Keratinocyte (primary cell): Measurements from ENCODE around the gene MMD. TPM values are rescaled to one million over a fixed set of nuclear protein-coding genes. Genes with fewer than 3 reads are reported as not detected.
"Not testable (repeated sequence)": the region's sequence is repeated elsewhere in the genome, so short reads cannot be mapped to it uniquely, and the experiment has no call there.

Experiments used
- DNase-seq: peaks from one replicate; pipeline ENCODE4 v3.0.0-alpha.2; 2011; ENCODE audit warnings: low read depth, missing footprints, low spot score
- FAIRE-seq: peaks from 2 replicates; lab custom pipeline; 2011; peaks lifted over from hg19 to GRCh38; lab: Jason Lieb, UNC
- H2AFZ ChIP-seq: 2 replicates; pipeline ENCODE4 v1.6.0; 2012; ENCODE audit warnings: low read length, control low read depth, inconsistent platforms; ENCODE audit not compliant: control insufficient read depth
- H3K27ac ChIP-seq: 2 replicates; pipeline ENCODE4 v1.5.1; 2011; ENCODE audit warnings: low read length; ENCODE audit not compliant: control insufficient read depth, insufficient read depth
- H3K27me3 ChIP-seq: 3 replicates; pipeline ENCODE4 v1.6.0; 2011; ENCODE audit warnings: low read length; ENCODE audit not compliant: control insufficient read depth, insufficient read depth; ENCODE audit errors: extremely low read depth
- H3K36me3 ChIP-seq, 2 experiments: 2 replicates in 1 of 2; 3 replicates in 1 of 2; pipeline ENCODE4 v1.5.1; 2011; ENCODE audit warnings: low read length in 2 of 2, mild to moderate bottlenecking in 1 of 2; ENCODE audit not compliant: control insufficient read depth in 2 of 2, insufficient read depth in 2 of 2; ENCODE audit errors: extremely low read depth in 1 of 2
- H3K4me1 ChIP-seq: 3 replicates; pipeline ENCODE4 v1.5.1; 2011; ENCODE audit warnings: low read length; ENCODE audit not compliant: control insufficient read depth, insufficient read depth; ENCODE audit errors: extremely low read depth
- H3K4me2 ChIP-seq: 3 replicates; pipeline ENCODE4 v1.6.0; 2011; ENCODE audit warnings: low read depth, low read length; ENCODE audit not compliant: control insufficient read depth, insufficient read depth; ENCODE audit errors: extremely low read depth
- H3K4me3 ChIP-seq, 3 experiments: fragments of 200-600 bp in 1 of 3; sonication (generic) in 1 of 3; 2 replicates in 2 of 3; 3 replicates in 1 of 3; pipeline ENCODE4 v1.5.1; 2011 to 2016; ENCODE audit warnings: low read length in 3 of 3, mild to moderate bottlenecking in 3 of 3, control low read depth in 2 of 3, inconsistent platforms in 1 of 3, low read depth in 1 of 3, mixed read lengths in 1 of 3, mixed run types in 1 of 3, moderate library complexity in 1 of 3; ENCODE audit not compliant: control insufficient read depth in 2 of 3, insufficient read depth in 2 of 3; ENCODE audit errors: extremely low read depth in 1 of 3
- H3K79me2 ChIP-seq: 2 replicates; pipeline ENCODE4 v1.6.0; 2012; ENCODE audit warnings: low read length; ENCODE audit not compliant: control insufficient read depth, insufficient read depth
- H3K9ac ChIP-seq: 3 replicates; pipeline ENCODE4 v1.6.0; 2011; ENCODE audit warnings: low read length; ENCODE audit not compliant: control insufficient read depth, insufficient read depth; ENCODE audit errors: extremely low read depth
- H3K9me1 ChIP-seq: 3 replicates; pipeline ENCODE4 v1.6.0; 2011; ENCODE audit warnings: low read length; ENCODE audit not compliant: control insufficient read depth, insufficient read depth; ENCODE audit errors: extremely low read depth
- H3K9me3 ChIP-seq: 2 replicates; pipeline ENCODE4 v1.5.1; 2012; ENCODE audit warnings: low read depth, low read length; ENCODE audit not compliant: control insufficient read depth
- H4K20me1 ChIP-seq: 3 replicates; pipeline ENCODE4 v1.6.0; 2011; ENCODE audit warnings: low read length; ENCODE audit not compliant: control insufficient read depth, insufficient read depth; ENCODE audit errors: extremely low read depth
- EZH2 ChIP-seq: IDR thresholded peaks from one replicate; pipeline ENCODE4 v1.6.1; 2012; ENCODE audit warnings: inconsistent platforms, mild to moderate bottlenecking, low read length, moderate library complexity
- dilution Hi-C: fragments of 300-500 bp; cut with MboI; formaldehyde crosslinking; loops from one replicate; pipeline ENCODE4 v1.7.0; 2020; ENCODE audit warnings: low sequenced_read_pairs; ENCODE audit not compliant: extremely low pct_ligation_motif_present
- polyA minus RNA-seq, 3 experiments: library from RNA; depleted of rRNA, polyadenylated mRNA; stranded (reverse); fragments of >200 nt; gene quantifications; 1 replicate in 1 of 3; 2 replicates in 1 of 3; 3 replicates in 1 of 3; pipeline ENCODE4 v1.2.3, GENCODE V29; 2011
- polyA plus RNA-seq, 5 experiments: library from polyadenylated mRNA; depleted of rRNA in 3 of 5; stranded (reverse) in 3 of 5; stranded (forward) in 1 of 5; unstranded in 1 of 5; fragments of >200 nt; gene quantifications; 1 replicate in 1 of 5; 2 replicates in 3 of 5; 3 replicates in 1 of 5; pipeline versions ENCODE4 v1.2.1 to v1.2.3, GENCODE V29; 2011 to 2012; ENCODE audit warnings: missing spikeins in 2 of 5, low read depth in 1 of 5, low replicate concordance in 1 of 5
- TF ChIP-seq, protein P1 (sequence below), 3 experiments: IDR thresholded peaks in 1 of 3; conservative IDR thresholded peaks in 1 of 3; optimal IDR thresholded peaks in 1 of 3; 2 replicates in 2 of 3; 3 replicates in 1 of 3; pipeline versions ENCODE3 to v1.5.1; 2011; ENCODE audit warnings: low read length in 3 of 3, mild to moderate bottlenecking in 3 of 3, moderate library complexity in 2 of 3, control low read depth in 1 of 3, inconsistent platforms in 1 of 3; ENCODE audit not compliant: insufficient read depth in 2 of 3; ENCODE audit errors: extremely low read depth in 1 of 3

Gene MMD, protein sequence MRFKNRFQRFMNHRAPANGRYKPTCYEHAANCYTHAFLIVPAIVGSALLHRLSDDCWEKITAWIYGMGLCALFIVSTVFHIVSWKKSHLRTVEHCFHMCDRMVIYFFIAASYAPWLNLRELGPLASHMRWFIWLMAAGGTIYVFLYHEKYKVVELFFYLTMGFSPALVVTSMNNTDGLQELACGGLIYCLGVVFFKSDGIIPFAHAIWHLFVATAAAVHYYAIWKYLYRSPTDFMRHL
- polyA plus RNA-seq: 4.5 to 6.4 TPM (median 6.0 TPM) in 3 replicates
- 2.5 TPM for polyA plus RNA-seq (2011; ENCODE audit: low read depth)
- 3.9 and 7.0 TPM in 2 replicates for polyA plus RNA-seq (2011; cell fraction: cytosol; rRNA removed)
- 2.3 and 3.8 TPM in 2 replicates for polyA plus RNA-seq (2011; cell fraction: nucleus; rRNA removed)
- polyA plus RNA-seq (2012; ENCODE audit: low replicate concordance): 3.6 and 4.3 TPM in 2 replicates
- 1.5 to 3.6 TPM (median 2.9 TPM) in 3 replicates for polyA minus RNA-seq
- 2.9 TPM for polyA minus RNA-seq (2011; cell fraction: cytosol; rRNA and poly(A)+ RNA removed)
- 1.1 and 3.9 TPM in 2 replicates for polyA minus RNA-seq (2011; cell fraction: nucleus; rRNA and poly(A)+ RNA removed)

DNA sequence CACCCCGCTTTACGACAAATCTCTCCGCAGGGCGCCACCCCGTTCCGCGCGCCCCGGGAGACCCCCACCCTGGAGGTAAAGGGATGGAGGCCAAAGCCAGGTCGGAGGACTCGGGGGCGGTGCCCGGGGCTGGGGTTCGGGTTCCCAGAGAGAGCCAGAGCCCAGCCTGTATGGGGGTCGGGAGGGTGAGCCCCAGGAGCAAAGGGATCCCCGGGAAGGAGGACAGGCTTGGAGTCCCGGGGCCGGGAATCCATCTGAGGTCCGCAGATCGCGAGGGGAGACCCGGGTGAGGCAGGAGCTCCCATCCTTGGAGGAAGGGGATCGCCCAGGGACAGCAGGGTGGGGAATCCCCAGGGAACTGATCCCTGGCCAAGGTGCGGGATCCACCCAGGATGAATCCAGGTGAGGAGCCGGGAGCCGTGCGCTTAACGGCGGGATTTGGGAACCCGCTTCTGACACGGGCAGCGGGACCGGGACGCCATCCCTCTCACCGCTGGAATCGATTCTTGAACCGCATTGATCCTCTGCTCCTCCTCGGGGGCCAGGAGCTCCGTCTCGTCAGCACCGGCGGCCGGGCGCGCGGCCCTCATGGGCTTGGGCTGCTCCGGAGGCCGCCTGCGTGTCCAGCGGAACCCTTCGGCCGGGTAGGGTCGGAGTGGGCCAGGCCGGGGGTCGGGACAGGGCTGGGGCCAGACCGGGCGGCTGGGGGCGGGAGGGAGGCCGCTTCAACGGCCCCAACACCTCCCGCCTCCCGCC lies at the start of gene MMD:
MMD (minus strand) TSS at position 657 of the 756 bp plus-strand sequence; CDS start at position 517, 140 bp downstream.
- FAIRE-seq: no peak
- no peaks in the 10 kb centered on the region for H4K20me1 ChIP-seq
- peaks cover 2% of the 10 kb centered on the region for H3K79me2 ChIP-seq
- TF ChIP-seq, protein P1, sequence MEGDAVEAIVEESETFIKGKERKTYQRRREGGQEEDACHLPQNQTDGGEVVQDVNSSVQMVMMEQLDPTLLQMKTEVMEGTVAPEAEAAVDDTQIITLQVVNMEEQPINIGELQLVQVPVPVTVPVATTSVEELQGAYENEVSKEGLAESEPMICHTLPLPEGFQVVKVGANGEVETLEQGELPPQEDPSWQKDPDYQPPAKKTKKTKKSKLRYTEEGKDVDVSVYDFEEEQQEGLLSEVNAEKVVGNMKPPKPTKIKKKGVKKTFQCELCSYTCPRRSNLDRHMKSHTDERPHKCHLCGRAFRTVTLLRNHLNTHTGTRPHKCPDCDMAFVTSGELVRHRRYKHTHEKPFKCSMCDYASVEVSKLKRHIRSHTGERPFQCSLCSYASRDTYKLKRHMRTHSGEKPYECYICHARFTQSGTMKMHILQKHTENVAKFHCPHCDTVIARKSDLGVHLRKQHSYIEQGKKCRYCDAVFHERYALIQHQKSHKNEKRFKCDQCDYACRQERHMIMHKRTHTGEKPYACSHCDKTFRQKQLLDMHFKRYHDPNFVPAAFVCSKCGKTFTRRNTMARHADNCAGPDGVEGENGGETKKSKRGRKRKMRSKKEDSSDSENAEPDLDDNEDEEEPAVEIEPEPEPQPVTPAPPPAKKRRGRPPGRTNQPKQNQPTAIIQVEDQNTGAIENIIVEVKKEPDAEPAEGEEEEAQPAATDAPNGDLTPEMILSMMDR (optimal IDR thresholded peaks at IDR 0.05 in 1 of 3, IDR thresholded peaks at IDR 0.05 in 1 of 3, conservative IDR thresholded peaks at IDR 0.05 in 1 of 3; ENCODE audit: extremely low read depth in 1 of 3, insufficient read depth in 2 of 3, low read length in 3 of 3): no peak
- no peak for TF ChIP-seq EZH2
- H3K9me1 ChIP-seq: no peaks in the 10 kb centered on the region
- no peaks in the 10 kb centered on the region for H3K36me3 ChIP-seq
- peak within 1 kb of the TSS; percentile 85 for H3K4me2 ChIP-seq
- H3K4me3 ChIP-seq: peak within 1 kb of the TSS; percentile 81 to 82 (median 81)
- dilution Hi-C loops: no loop called here
- peak within 1 kb of the TSS; percentile 83 for H3K27ac ChIP-seq
- H3K4me1 ChIP-seq: peaks cover 8% of the 10 kb centered on the region
- peaks cover 11% of the 10 kb centered on the region for H3K27me3 ChIP-seq
- peak within 1 kb of the TSS; percentile 76 for H2AFZ ChIP-seq
- H3K9me3 ChIP-seq: no peaks in the 10 kb centered on the region
- DNase-seq: no peak
- H3K9ac ChIP-seq: peak within 1 kb of the TSS; percentile 94

DNA sequence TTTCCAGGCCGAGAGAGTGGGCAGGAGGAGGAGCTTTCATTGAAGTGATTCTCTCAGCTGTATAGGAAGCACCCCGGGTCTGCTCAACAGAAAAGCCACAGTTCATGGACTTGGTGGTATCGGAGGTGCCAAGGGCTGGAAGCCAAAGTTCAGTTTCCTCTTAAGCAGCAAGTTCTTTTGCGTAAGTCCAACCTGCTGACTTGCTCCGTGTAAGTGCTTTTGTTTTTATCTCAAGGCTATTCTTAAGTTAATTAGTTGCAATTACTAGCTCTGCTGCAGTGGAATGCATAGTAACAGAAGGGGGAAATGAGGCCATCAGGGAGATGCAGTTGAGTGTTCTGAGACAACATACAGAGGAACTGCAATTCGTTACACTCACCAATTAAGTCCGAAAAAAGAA lies 45.0 kb upstream of the MMD start:
- Histone ChIP-seq H3K4me2 (no peak overlapping the region), H3K36me3 (no peaks in the 10 kb centered on the region), H4K20me1 (no peaks in the 10 kb centered on the region), H3K9me1 (no peaks in the 10 kb centered on the region), H3K9ac (no peak overlapping the region), H3K4me1 (no peaks in the 10 kb centered on the region), H3K4me3 (no peak overlapping the region), H3K27ac (no peak overlapping the region), H3K27me3 (no peaks in the 10 kb centered on the region), H3K79me2 (no peaks in the 10 kb centered on the region), H2AFZ (no peak overlapping the region), H3K9me3 (no peaks in the 10 kb centered on the region)
- FAIRE-seq: no peak
- dilution Hi-C loops: no loop called here
- no peak for DNase-seq
- TF ChIP-seq EZH2: no peak
- TF ChIP-seq, protein P1 (optimal IDR thresholded peaks at IDR 0.05 in 1 of 3, IDR thresholded peaks at IDR 0.05 in 1 of 3, conservative IDR thresholded peaks at IDR 0.05 in 1 of 3; ENCODE audit: extremely low read depth in 1 of 3, insufficient read depth in 2 of 3, low read length in 3 of 3): no peak

DNA sequence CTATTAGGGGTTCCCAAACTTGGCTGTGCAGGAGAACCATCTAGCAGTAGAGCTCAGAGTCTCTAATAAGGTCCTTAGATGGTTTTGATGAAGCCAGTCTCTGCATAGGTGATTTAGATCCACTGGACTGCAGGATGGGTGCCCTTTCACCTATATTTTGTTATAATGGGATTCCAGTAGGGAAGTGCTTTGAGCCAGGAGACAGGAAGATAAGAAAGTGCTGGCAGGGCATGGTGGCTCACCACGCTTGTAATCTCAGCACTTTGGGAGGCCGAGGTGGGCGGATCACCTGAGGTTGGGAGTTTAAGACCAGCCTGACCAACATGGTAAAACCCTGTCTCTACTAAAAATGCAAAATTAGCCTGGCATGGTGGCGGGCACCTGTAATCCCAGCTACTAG lies 44.1 kb upstream of the MMD start:
- H3K79me2 ChIP-seq, H3K36me3 ChIP-seq, H4K20me1 ChIP-seq, H3K9me3 ChIP-seq, H3K27ac ChIP-seq, H3K4me2 ChIP-seq, DNase-seq, H3K27me3 ChIP-seq, FAIRE-seq, H3K9me1 ChIP-seq, H2AFZ ChIP-seq, H3K4me3 ChIP-seq, H3K4me1 ChIP-seq, H3K9ac ChIP-seq, dilution Hi-C loops: not testable (repeated sequence)
